ENCODE data around the gene NCSTN. TPM values are rescaled to one million over a fixed set of nuclear protein-coding genes. Genes with fewer than 3 reads are reported as not detected.
A peak's percentile ranks its signal among the peaks of the same experiment; 100 is the strongest.

The NCSTN gene
- total and polyA plus RNA-seq, 9 of the 15 experiments (the other 6 are each of a cell fraction or from before 2014, with no cell fraction given), result 21.3 to 91.1 (median 57.9) TPM

DNA sequence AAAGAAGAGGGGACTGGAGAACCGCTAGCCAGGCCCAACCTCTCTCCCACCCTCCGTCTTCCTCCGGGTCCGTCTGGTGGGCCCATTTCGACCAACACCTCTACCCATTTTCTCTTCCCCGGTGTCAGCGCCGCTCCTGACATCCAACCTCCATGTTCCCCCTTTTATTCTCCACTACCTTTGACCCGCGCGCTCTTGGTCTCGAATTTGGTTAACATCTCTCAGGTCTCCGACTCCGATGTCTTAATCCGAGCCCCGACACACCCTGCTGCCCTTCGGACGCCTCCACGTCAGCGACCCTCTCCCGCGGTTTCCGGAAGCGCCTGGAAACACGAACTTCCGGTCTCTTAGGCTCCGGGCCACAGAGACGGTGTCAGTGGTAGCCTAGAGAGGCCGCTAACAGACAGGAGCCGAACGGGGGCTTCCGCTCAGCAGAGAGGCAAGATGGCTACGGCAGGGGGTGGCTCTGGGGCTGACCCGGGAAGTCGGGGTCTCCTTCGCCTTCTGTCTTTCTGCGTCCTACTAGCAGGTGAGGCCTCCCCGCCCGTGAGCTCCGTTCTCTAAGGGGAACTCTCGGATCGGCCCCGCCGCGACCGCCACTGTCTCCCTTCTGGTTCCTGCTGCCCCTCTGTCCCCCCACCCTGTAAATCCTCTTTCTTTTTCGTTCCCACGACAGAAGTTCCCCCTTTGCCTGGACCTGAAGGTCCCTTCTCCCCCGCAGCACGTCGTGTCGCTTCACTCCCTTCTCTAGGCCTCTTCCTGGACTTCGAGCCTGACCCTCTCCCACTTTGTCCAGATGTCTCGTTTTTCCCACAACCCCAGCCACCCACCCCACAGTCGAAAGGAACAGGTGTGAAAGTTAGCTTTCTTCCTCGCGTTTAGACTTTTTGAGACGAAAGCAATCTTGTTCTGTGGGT lies at the start of gene NCSTN, which contains the start of gene COPA (continued):
- TF ChIP-seq, protein P1, sequence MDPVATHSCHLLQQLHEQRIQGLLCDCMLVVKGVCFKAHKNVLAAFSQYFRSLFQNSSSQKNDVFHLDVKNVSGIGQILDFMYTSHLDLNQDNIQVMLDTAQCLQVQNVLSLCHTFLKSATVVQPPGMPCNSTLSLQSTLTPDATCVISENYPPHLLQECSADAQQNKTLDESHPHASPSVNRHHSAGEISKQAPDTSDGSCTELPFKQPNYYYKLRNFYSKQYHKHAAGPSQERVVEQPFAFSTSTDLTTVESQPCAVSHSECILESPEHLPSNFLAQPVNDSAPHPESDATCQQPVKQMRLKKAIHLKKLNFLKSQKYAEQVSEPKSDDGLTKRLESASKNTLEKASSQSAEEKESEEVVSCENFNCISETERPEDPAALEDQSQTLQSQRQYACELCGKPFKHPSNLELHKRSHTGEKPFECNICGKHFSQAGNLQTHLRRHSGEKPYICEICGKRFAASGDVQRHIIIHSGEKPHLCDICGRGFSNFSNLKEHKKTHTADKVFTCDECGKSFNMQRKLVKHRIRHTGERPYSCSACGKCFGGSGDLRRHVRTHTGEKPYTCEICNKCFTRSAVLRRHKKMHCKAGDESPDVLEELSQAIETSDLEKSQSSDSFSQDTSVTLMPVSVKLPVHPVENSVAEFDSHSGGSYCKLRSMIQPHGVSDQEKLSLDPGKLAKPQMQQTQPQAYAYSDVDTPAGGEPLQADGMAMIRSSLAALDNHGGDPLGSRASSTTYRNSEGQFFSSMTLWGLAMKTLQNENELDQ (CRISPR knock-in tag; IDR thresholded peaks at IDR 0.05; ENCODE audit: borderline replicate concordance), result no peak
- TF ChIP-seq, protein P2, sequence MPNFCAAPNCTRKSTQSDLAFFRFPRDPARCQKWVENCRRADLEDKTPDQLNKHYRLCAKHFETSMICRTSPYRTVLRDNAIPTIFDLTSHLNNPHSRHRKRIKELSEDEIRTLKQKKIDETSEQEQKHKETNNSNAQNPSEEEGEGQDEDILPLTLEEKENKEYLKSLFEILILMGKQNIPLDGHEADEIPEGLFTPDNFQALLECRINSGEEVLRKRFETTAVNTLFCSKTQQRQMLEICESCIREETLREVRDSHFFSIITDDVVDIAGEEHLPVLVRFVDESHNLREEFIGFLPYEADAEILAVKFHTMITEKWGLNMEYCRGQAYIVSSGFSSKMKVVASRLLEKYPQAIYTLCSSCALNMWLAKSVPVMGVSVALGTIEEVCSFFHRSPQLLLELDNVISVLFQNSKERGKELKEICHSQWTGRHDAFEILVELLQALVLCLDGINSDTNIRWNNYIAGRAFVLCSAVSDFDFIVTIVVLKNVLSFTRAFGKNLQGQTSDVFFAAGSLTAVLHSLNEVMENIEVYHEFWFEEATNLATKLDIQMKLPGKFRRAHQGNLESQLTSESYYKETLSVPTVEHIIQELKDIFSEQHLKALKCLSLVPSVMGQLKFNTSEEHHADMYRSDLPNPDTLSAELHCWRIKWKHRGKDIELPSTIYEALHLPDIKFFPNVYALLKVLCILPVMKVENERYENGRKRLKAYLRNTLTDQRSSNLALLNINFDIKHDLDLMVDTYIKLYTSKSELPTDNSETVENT (CRISPR knock-in tag; IDR thresholded peaks at IDR 0.05), result peak; percentile 88
- TF ChIP-seq RAD21 (CRISPR knock-in tag; conservative IDR thresholded peaks at IDR 0.05 in 1 of 2, IDR thresholded peaks at IDR 0.05 in 1 of 2) (no peak; a peak in 1 of 4 replicates), NFE2L1 (tag; IDR thresholded peaks at IDR 0.05; ENCODE audit: borderline replicate concordance, low read depth) (no peak), CHCHD3 (CRISPR knock-in tag; IDR thresholded peaks at IDR 0.05) (no peak), STAT5A (IDR thresholded peaks at IDR 0.05; ENCODE audit: borderline replicate concordance, low read length) (no peak; the same call in 1 of the 2 replicates), CHD4 (IDR thresholded peaks at IDR 0.05; ENCODE audit: insufficient read depth, insufficient replicate concordance, low read depth, low read length, poor library complexity, severe bottlenecking) (no peak), ZNF165 (CRISPR knock-in tag; IDR thresholded peaks at IDR 0.05; ENCODE audit: borderline replicate concordance) (no peak)
- TF ChIP-seq, protein P3, sequence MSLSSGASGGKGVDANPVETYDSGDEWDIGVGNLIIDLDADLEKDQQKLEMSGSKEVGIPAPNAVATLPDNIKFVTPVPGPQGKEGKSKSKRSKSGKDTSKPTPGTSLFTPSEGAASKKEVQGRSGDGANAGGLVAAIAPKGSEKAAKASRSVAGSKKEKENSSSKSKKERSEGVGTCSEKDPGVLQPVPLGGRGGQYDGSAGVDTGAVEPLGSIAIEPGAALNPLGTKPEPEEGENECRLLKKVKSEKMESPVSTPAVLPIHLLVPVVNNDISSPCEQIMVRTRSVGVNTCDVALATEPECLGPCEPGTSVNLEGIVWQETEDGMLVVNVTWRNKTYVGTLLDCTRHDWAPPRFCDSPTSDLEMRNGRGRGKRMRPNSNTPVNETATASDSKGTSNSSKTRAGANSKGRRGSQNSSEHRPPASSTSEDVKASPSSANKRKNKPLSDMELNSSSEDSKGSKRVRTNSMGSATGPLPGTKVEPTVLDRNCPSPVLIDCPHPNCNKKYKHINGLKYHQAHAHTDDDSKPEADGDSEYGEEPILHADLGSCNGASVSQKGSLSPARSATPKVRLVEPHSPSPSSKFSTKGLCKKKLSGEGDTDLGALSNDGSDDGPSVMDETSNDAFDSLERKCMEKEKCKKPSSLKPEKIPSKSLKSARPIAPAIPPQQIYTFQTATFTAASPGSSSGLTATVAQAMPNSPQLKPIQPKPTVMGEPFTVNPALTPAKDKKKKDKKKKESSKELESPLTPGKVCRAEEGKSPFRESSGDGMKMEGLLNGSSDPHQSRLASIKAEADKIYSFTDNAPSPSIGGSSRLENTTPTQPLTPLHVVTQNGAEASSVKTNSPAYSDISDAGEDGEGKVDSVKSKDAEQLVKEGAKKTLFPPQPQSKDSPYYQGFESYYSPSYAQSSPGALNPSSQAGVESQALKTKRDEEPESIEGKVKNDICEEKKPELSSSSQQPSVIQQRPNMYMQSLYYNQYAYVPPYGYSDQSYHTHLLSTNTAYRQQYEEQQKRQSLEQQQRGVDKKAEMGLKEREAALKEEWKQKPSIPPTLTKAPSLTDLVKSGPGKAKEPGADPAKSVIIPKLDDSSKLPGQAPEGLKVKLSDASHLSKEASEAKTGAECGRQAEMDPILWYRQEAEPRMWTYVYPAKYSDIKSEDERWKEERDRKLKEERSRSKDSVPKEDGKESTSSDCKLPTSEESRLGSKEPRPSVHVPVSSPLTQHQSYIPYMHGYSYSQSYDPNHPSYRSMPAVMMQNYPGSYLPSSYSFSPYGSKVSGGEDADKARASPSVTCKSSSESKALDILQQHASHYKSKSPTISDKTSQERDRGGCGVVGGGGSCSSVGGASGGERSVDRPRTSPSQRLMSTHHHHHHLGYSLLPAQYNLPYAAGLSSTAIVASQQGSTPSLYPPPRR (CRISPR knock-in tag; IDR thresholded peaks at IDR 0.05; ENCODE audit: borderline replicate concordance), result 0 out of 2 replicates have a peak, but pooled peaks have one; percentile 57
- TF ChIP-seq, protein P4, sequence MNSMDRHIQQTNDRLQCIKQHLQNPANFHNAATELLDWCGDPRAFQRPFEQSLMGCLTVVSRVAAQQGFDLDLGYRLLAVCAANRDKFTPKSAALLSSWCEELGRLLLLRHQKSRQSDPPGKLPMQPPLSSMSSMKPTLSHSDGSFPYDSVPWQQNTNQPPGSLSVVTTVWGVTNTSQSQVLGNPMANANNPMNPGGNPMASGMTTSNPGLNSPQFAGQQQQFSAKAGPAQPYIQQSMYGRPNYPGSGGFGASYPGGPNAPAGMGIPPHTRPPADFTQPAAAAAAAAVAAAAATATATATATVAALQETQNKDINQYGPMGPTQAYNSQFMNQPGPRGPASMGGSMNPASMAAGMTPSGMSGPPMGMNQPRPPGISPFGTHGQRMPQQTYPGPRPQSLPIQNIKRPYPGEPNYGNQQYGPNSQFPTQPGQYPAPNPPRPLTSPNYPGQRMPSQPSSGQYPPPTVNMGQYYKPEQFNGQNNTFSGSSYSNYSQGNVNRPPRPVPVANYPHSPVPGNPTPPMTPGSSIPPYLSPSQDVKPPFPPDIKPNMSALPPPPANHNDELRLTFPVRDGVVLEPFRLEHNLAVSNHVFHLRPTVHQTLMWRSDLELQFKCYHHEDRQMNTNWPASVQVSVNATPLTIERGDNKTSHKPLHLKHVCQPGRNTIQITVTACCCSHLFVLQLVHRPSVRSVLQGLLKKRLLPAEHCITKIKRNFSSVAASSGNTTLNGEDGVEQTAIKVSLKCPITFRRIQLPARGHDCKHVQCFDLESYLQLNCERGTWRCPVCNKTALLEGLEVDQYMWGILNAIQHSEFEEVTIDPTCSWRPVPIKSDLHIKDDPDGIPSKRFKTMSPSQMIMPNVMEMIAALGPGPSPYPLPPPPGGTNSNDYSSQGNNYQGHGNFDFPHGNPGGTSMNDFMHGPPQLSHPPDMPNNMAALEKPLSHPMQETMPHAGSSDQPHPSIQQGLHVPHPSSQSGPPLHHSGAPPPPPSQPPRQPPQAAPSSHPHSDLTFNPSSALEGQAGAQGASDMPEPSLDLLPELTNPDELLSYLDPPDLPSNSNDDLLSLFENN (IDR thresholded peaks at IDR 0.05; ENCODE audit: low read depth in 2 of 2, low read length in 2 of 2), result peak in 1 of 2 experiments; percentile 42; a peak in 1 of 4 replicates
